Head of caudate nucleus (tissue), 42 donors: ENCODE measurements around the gene IL7R.
"Not testable (repeated sequence)": the region's sequence is repeated elsewhere in the genome, so short reads cannot be mapped to it uniquely, and the experiment has no call there.

ENCODE experiments used
- DNase-seq, 42 donors: peaks; one replicate each; pipeline versions ENCODE4 v3.0.0 to v3.0.0-alpha.2; 2020 to 2021; ENCODE audit warnings: mixed read lengths in 7 of 42
- intact Hi-C: fragments of 100-400 bp; cut with DNase I; formaldehyde crosslinking; loops from one replicate; pipeline ENCODE4 v1.15.0; 2022

IL7R gene

DNA sequence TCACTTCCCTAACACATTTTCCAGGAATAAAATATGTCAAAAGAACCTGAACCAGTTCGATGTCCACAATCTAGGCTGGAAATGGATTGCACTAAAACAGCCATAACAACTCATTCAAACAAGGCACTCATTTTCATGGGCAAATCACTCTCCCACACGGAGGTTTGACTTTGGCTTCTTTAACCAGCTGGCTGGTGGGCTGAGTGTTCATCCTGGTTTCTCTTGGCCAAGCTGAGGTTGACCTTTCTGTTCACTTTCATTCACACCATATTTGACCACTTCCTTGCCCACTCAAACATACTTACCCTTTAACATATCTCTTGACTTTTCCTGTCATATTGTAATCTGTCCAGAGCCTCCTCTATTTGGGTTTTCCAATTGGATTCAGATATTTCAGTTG lies 5.4 kb downstream of the IL7R start:
- intact Hi-C loops: no loop called here
- DNase-seq: no peak

- intact Hi-C loops: no loop called here
- DNase-seq: no peak
Observed at GRCh38 chr5:35863159-35863558, 6.5 kb downstream of the IL7R start.

DNA sequence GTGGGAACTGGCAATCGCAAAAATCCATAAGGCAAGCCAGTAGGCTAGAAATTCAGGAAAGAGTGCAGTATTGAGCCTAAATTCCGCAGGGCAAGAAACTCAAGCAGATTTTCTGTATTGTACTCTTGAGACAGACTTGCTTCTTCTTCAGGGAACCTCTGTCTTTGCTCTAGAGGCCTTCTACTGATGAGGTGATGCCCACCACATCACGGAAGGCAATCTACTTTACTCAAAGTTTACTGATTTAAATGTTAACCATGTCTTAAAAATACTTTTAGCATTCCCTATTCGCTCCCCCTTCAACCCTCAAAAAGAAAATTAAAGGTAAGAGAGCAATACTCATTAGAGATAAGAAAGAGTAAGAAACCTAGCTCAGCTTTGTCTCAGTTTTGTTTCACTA lies 11.3 kb downstream of the IL7R start:
- no peak for DNase-seq
- intact Hi-C loops: no loop called here

DNA sequence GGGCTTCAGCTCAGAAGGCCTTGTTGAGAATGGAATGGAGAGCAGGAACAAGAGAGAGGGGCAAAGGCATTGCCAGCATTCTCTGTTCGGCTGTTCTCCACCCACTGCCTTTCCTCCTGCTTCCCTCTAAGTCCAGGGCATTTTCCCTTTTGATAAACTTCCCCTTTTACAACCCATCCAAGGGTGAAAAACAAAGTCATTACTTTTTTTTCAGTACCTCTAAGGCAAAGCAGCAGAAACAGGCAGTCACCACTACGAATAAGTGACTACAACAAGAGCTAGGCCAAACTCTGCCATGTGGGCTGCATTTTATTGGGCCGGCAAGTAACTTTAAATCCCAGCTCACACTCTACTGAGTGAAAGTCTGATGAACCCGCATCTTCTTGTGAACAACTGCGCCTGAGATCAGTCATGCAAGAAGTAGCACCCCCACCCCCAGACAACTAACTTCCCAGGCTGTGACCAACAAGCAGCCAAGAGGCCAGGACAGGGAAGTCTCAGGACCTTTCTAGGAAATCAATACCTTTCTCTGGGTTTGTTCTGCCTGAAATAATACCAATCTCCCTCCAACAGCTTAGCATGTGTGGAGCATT lies 13.1 kb downstream of the IL7R start:
- no peak for DNase-seq
- intact Hi-C loops: no loop called here

- no peak for DNase-seq
- intact Hi-C loops: no loop called here
Observed at GRCh38 chr5:35870605-35871004, 13.9 kb downstream of the IL7R start.

GRCh38 chr5:35876454-35876853 lies 19.8 kb downstream of the IL7R start:
- intact Hi-C loops: no loop called here
- DNase-seq: no peak

DNA sequence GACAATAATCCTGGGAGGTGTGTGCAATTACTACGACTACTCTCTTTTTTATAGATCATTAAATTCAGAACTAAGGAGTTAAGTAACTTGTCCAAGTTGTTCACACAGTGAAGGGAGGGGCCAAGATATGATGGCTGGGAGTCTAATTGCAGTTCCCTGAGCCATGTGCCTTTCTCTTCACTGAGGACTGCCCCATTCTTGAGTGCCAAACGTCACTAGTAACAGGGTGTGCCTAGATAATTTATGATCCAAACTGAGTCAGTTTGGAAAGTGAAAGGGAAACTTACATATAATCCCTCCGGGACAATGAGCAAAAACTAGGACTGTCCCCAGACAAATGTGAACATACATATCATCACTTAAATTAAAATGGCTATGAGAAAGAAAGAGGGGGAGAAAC lies 20.2 kb downstream of the IL7R start:
- intact Hi-C loops: no loop called here
- DNase-seq: no peak

DNA sequence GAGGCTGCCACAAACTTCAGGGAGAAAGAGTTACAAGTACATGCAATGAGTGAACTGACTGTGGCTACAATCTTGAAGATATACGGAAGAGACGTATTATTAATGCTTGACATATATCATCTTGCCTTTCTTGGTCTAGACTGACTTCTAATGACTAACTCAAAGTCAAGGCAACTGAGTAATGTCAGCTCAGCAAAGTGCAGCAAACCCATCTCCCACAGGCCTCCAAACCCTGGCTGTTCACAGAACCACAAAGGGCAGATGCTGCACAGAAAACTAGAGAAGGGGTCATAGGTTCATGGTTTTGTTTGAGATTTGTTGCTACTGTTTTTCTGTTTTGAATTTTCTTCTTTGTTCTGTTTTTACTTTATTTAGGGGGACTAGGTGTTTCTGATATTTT lies 21.0 kb downstream of the IL7R start:
- intact Hi-C loops: no loop called here
- DNase-seq: no peak

GRCh38 chr5:35878079-35878478 lies 21.4 kb downstream of the IL7R start:
- intact Hi-C loops: no loop called here
- DNase-seq: no peak

GRCh38 chr5:35879096-35879495 lies 22.4 kb downstream of the IL7R start:
- no peak for DNase-seq

DNA sequence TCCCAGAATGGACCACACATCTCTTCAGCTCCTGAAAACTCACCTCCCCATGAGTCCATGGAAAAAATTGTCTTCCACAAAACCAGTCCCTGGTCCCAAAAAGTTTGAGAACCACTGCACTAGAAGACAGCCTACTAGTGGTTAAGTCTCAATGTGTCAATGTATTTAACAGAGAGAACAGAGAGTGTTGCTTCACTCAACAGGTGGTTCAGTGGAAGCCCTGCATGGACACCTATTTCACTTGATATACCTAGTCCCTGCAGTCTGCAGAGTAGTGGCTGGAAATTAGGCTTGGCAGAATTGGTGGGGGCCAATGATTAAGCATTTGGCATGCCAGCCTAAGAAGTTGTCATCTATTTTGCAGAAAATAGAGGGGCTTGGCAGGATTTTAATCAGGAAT lies 23.0 kb downstream of the IL7R start:
- DNase-seq: no peak
- intact Hi-C loops: no loop called here

More at GRCh38 chr5:35879096-35879495, 22.4 kb downstream of the IL7R start:
- intact Hi-C loops: no loop called here

DNA sequence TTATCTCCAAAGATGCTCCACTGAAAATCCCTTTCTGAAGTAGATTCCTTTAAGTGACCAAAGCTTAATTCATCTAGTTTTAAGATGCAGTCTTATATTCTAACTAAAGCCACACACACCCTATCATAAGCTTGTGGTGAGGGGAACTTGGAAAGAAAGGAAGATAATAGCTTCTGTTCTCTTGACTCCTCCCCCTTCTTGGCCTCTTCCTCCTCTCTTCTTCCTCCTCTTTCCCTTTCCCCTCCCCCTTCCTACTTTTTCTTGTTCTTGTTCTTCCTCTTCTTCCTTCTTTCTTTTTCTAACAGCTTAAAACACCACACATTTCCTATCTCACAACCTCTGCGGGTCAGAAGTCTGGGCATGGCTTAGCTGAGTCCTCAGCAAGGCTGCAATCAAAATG lies 23.5 kb downstream of the IL7R start:
- no peak for DNase-seq
- intact Hi-C loops: no loop called here

DNA sequence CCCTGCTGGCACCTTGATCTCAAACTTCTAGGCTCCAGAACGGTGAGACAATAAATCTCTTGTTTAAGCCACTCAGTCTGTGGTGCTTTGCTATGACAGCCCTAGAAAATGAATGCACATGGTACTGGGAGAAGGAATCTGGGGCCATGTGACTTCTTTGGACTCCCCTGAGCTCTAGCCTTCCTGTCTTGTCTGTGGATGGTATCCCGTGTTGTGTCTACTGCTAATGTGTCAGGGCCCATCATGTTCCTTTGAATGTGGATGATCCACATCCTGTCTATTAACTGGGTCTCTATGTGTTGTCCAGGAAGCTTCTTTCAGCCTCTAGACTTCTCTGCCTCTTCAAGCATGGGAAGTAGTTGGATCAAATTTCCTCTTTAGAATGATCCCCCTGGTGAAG lies 25.1 kb downstream of the IL7R start:
- DNase-seq: no peak
- intact Hi-C loops: no loop called here

GRCh38 chr5:35884191-35884769 lies 27.6 kb downstream of the IL7R start:
- intact Hi-C loops: no loop called here
- no peak for DNase-seq

DNA sequence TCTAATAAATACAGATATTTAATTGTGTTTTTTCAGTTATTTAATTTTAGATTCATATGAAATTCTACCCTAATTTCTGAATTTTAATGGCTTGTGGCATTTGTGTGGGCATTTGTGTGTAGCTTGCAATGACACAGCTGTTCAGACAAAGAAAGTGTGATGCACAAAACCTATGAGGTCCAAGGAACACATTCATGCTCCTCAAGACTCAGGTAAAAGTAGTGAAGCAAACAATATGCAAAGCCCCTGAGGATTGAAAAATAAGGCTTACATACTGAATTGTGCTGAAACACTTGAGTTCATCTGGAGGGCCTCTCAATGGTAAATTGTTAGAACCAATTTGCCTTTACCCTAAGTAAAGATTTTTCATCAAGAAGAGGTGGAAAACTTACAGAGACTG lies 28.1 kb downstream of the IL7R start:
- no peak for DNase-seq
- intact Hi-C loops: no loop called here

GRCh38 chr5:35886381-35886780 lies 29.7 kb downstream of the IL7R start:
- no peak for DNase-seq
- intact Hi-C loops: no loop called here

- intact Hi-C loops: no loop called here
- no peak for DNase-seq
Observed at GRCh38 chr5:35887321-35888100, 30.8 kb downstream of the IL7R start.

- DNase-seq: no peak
Observed at GRCh38 chr5:35890021-35891020, 33.6 kb downstream of the IL7R start.

DNA sequence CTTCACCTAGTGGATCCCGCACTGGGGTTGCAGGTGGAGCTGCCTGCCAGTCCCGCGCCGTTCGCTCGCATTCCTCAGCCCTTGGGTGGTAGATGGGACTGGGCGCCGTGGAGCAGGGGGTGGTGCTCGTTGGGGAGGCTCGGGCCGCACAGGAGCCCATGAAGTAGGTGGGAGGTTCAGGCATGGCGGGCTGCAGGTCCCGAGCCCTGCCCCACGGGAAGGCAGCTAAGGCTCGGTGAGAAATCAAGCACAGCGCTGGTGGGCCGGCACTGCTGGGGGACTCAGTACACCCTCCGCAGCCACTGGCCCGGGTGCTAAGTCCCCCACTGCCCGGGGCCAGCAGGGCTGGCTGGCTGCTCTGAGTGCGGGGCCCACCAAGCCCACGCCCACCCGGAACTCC lies 36.1 kb downstream of the IL7R start:
- DNase-seq, intact Hi-C loops: not testable (repeated sequence)

More at GRCh38 chr5:35890021-35891020, 33.6 kb downstream of the IL7R start:
- intact Hi-C loops: no loop called here

- no peak for DNase-seq
- intact Hi-C loops: no loop called here
Observed at GRCh38 chr5:35894131-35894530, 37.4 kb downstream of the IL7R start.
